HG03520 (cell line): ENCODE data around the gene ADGRG6.
"Not testable (repeated sequence)": the region's sequence is repeated elsewhere in the genome, so short reads cannot be mapped to it uniquely, and the experiment has no call there.

Experiments used
- ATAC-seq: cut with Tn5 transposase; IDR thresholded peaks from one replicate; pipeline ENCODE4 v1.9.1; 2021; ENCODE audit warnings: mild to moderate bottlenecking, moderate library complexity; ENCODE audit not compliant: unreplicated experiment

ADGRG6 gene

GRCh38 chr6:142440600-142441293 is 138.9 kb downstream of the ADGRG6 start:
- ATAC-seq, result no peak

GRCh38 chr6:142441716-142442115 is 139.9 kb downstream of the ADGRG6 start:
- ATAC-seq, result no peak

GRCh38 chr6:142443102-142443501 is 141.3 kb downstream of the ADGRG6 start:
- ATAC-seq, result no peak

GRCh38 chr6:142443532-142443931 is 141.7 kb downstream of the ADGRG6 start:
- no peak for ATAC-seq

GRCh38 chr6:142444376-142444775 is 142.6 kb downstream of the ADGRG6 start:
- ATAC-seq, result no peak

- ATAC-seq, result no peak
Measured at GRCh38 chr6:142444881-142445301, 143.1 kb downstream of the ADGRG6 start.

- no peak for ATAC-seq
Measured at GRCh38 chr6:142446168-142446567, 144.4 kb downstream of the ADGRG6 start.

GRCh38 chr6:142446576-142446975 is 144.8 kb downstream of the ADGRG6 start:
- ATAC-seq, result no peak

- ATAC-seq, result no peak
Measured at GRCh38 chr6:142448091-142448729, 146.4 kb downstream of the ADGRG6 start.

GRCh38 chr6:142450856-142451255 is 149.0 kb downstream of the ADGRG6 start:
- not testable (repeated sequence) for ATAC-seq

- ATAC-seq, result no peak
Measured at GRCh38 chr6:142452993-142453392, 151.2 kb downstream of the ADGRG6 start.

- ATAC-seq, result not testable (repeated sequence)
Measured at GRCh38 chr6:142454196-142454595, 152.4 kb downstream of the ADGRG6 start.

- not testable (repeated sequence) for ATAC-seq
Measured at GRCh38 chr6:142454848-142455247, 153.0 kb downstream of the ADGRG6 start.

- ATAC-seq, result no peak
Measured at GRCh38 chr6:142455957-142456589, 154.3 kb downstream of the ADGRG6 start.

GRCh38 chr6:142457638-142458406 is 156.0 kb downstream of the ADGRG6 start:
- ATAC-seq, result no peak

GRCh38 chr6:142458836-142459235 is 157.0 kb downstream of the ADGRG6 start:
- no peak for ATAC-seq

- ATAC-seq, result no peak
Measured at GRCh38 chr6:142459271-142459670, 157.5 kb downstream of the ADGRG6 start.

GRCh38 chr6:142462260-142462659 is 160.5 kb downstream of the ADGRG6 start:
- no peak for ATAC-seq

- ATAC-seq, result no peak
Measured at GRCh38 chr6:142463988-142464387, 162.2 kb downstream of the ADGRG6 start.

GRCh38 chr6:142469220-142469619 is 167.4 kb downstream of the ADGRG6 start:
- ATAC-seq, result no peak

- ATAC-seq, result no peak
Measured at GRCh38 chr6:142470421-142470820, 168.6 kb downstream of the ADGRG6 start.
